Measurements from ENCODE around the gene ITSN1. TPM values are rescaled to one million over a fixed set of nuclear protein-coding genes. Genes with fewer than 3 reads are reported as not detected.

ITSN1 gene
- total and polyA plus RNA-seq, 2 donors: 7.2 to 7.4 TPM

DNA sequence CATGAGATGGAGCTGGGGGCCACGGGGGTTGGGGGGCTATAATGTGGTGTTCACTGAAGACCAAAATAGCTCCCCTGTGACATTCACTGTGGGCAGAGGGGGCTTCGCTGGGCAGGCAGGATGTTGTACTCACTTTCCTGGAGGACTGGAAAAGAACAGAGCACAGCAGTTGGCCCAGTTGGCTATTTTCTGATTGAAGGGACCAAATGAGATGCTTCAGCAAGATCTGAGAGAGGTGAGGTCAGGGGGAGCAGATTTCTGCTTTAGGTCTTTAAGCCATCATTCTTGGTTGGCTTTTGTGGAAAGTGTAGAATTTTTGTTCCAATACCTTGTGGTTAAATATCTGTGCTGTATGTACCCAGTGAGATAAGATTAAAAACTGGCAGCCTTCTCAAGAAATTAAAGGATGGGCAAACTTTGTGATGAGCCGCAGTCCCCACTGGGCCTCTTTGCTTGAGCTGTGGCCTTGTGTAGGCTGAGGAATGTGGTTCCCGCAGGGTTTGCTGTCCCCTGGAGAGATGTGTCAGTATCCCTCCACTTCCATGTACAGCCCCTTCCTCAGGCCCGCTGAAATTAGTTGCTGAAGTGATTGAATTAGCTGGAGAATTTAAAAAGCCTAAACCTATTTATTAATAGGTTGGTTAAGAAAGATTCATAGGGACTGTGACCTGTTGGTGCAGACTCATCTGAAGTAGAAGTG lies 192.7 kb downstream of the ITSN1 start:
- no peak overlapping the region for H3K4me3 ChIP-seq (ENCODE audit: low read length in 2 of 2)
- peaks cover 0 to 3% of the 10 kb centered on the region in 2 donors for H3K36me3 ChIP-seq (ENCODE audit: control insufficient read depth in 2 of 2, insufficient read depth in 2 of 2, low read length in 1 of 2)
- no peaks in the 10 kb centered on the region for H3K27me3 ChIP-seq (ENCODE audit: control insufficient read depth in 2 of 2, insufficient read depth in 1 of 2, low read length in 1 of 2)
- H3K27ac ChIP-seq (ENCODE audit: low read depth in 1 of 2, low read length in 1 of 2): no peak overlapping the region
- no peak for DNase-seq (ENCODE audit: low read depth in 6 of 9, low spot score in 9 of 9)
- 96% methylated on average over 5 of the region's 5 CpGs for WGBS
- no peaks in the 10 kb centered on the region for H3K9me3 ChIP-seq (ENCODE audit: control insufficient read depth in 2 of 2, insufficient read depth in 1 of 2, low read length in 1 of 2)
- H3K4me1 ChIP-seq (ENCODE audit: control insufficient read depth in 2 of 2, insufficient read depth in 2 of 2, low read length in 2 of 2): no peaks in the 10 kb centered on the region

DNA sequence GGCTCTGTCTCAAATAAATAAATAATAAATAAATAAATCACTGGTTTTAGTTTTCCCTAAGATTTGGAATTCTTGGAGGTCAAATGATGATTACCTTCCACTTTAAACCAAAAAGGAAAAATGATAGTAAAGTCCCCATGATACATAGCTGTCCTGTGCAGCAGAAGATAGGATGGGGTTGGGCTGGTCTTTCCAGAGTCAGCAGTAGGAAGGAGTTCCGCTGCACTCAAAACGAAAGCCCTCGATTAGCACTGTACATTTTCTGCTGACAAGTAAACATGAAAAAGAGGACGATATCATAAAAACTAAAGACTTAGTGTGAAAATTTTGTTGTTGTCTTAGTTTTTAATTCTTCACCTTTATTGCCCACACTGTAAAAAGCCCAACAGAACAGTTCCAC lies 193.6 kb downstream of the ITSN1 start:
- Histone ChIP-seq H3K27ac (ENCODE audit: low read depth in 1 of 2, low read length in 1 of 2) (no peak overlapping the region), H3K4me1 (ENCODE audit: control insufficient read depth in 2 of 2, insufficient read depth in 2 of 2, low read length in 2 of 2) (no peaks in the 10 kb centered on the region), H3K27me3 (ENCODE audit: control insufficient read depth in 2 of 2, insufficient read depth in 1 of 2, low read length in 1 of 2) (no peaks in the 10 kb centered on the region), H3K9me3 (ENCODE audit: control insufficient read depth in 2 of 2, insufficient read depth in 1 of 2, low read length in 1 of 2) (no peaks in the 10 kb centered on the region), H3K36me3 (ENCODE audit: control insufficient read depth in 2 of 2, insufficient read depth in 2 of 2, low read length in 1 of 2) (no peaks in the 10 kb centered on the region), H3K4me3 (ENCODE audit: low read length in 2 of 2) (no peak overlapping the region)
- DNase-seq (ENCODE audit: low read depth in 6 of 9, low spot score in 9 of 9): no peak
- WGBS: 97% methylated on average over 4 of the region's 4 CpGs

DNA sequence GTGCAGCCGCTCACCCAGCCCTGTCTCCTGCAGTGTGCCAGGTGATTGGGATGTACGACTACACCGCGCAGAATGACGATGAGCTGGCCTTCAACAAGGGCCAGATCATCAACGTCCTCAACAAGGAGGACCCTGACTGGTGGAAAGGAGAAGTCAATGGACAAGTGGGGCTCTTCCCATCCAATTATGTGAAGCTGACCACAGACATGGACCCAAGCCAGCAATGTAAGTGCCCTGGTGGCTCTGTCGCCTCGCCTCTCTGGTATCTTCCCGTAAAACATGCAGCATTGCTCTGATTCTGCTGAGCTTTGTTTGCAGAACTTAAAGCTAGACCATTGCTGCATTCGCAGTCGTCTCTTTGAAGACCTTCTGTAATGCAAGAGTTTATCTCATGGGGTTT lies 194.1 kb downstream of the ITSN1 start:
- 97% methylated on average over 11 of the region's 11 CpGs for WGBS
- Histone ChIP-seq H3K4me1 (ENCODE audit: control insufficient read depth in 2 of 2, insufficient read depth in 2 of 2, low read length in 2 of 2) (no peaks in the 10 kb centered on the region), H3K4me3 (ENCODE audit: low read length in 2 of 2) (no peak overlapping the region), H3K27ac (ENCODE audit: low read depth in 1 of 2, low read length in 1 of 2) (no peak overlapping the region), H3K36me3 (ENCODE audit: control insufficient read depth in 2 of 2, insufficient read depth in 2 of 2, low read length in 1 of 2) (no peaks in the 10 kb centered on the region), H3K27me3 (ENCODE audit: control insufficient read depth in 2 of 2, insufficient read depth in 1 of 2, low read length in 1 of 2) (no peaks in the 10 kb centered on the region), H3K9me3 (ENCODE audit: control insufficient read depth in 2 of 2, insufficient read depth in 1 of 2, low read length in 1 of 2) (no peaks in the 10 kb centered on the region)
- no peak for DNase-seq (ENCODE audit: low read depth in 6 of 9, low spot score in 9 of 9)

DNA sequence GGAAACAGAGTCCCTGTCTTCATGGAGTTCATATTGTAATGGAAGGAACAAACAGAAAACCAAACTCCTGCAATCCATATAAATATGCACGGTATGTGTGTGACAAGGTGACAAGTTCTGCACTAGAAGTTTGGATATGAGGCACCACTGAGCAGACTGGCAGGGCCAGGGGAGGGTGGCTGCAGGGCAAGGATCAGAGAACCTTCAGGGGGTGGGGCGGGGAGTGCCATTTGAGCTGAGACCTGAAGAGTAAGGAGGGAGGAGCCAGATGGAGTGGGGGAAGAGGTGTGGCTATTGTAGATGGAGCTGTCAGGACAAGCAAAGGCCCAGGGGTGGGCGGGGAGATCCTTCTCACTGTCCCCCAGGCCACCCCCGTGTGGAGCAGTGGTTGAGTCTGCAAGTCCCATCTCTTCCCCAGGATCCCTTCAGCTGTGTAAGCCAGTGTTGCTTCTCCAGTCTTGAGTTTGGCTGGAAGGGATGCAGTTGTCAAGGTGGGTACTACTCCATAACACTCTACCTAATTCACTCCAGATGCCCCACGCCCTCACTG lies 196.9 kb downstream of the ITSN1 start:
- H3K4me1 ChIP-seq (ENCODE audit: control insufficient read depth in 2 of 2, insufficient read depth in 2 of 2, low read length in 2 of 2): no peaks in the 10 kb centered on the region
- H3K27ac ChIP-seq (ENCODE audit: low read depth in 1 of 2, low read length in 1 of 2): no peak overlapping the region
- no peak overlapping the region for H3K4me3 ChIP-seq (ENCODE audit: low read length in 2 of 2)
- DNase-seq (ENCODE audit: low read depth in 6 of 9, low spot score in 9 of 9): no peak
- H3K27me3 ChIP-seq (ENCODE audit: control insufficient read depth in 2 of 2, insufficient read depth in 1 of 2, low read length in 1 of 2): no peaks in the 10 kb centered on the region
- no peaks in the 10 kb centered on the region for H3K36me3 ChIP-seq (ENCODE audit: control insufficient read depth in 2 of 2, insufficient read depth in 2 of 2, low read length in 1 of 2)
- 98% methylated on average over 5 of the region's 5 CpGs for WGBS
- no peaks in the 10 kb centered on the region for H3K9me3 ChIP-seq (ENCODE audit: control insufficient read depth in 2 of 2, insufficient read depth in 1 of 2, low read length in 1 of 2)

DNA sequence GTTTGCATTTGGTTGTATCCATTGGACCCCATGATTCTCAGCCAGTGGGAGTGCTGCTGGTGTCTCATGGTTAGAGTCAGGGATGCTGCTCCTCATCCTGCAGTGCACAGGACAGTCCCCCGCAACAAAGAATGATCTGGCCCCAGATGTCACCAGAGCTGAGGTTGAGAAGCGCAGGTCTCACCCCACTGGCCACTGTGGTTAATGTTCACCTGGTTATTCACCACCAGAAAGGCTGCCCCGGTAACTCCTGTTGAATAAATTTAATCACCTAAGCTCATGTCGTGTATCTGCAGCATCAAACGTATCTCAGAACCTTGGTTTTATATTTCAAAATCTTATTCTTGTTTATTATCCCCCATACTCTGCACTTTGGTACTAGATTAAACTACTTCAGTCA lies 197.5 kb downstream of the ITSN1 start:
- Histone ChIP-seq H3K36me3 (ENCODE audit: control insufficient read depth in 2 of 2, insufficient read depth in 2 of 2, low read length in 1 of 2) (no peaks in the 10 kb centered on the region), H3K27ac (ENCODE audit: low read depth in 1 of 2, low read length in 1 of 2) (no peak overlapping the region), H3K9me3 (ENCODE audit: control insufficient read depth in 2 of 2, insufficient read depth in 1 of 2, low read length in 1 of 2) (no peaks in the 10 kb centered on the region), H3K27me3 (ENCODE audit: control insufficient read depth in 2 of 2, insufficient read depth in 1 of 2, low read length in 1 of 2) (no peaks in the 10 kb centered on the region), H3K4me1 (ENCODE audit: control insufficient read depth in 2 of 2, insufficient read depth in 2 of 2, low read length in 2 of 2) (no peaks in the 10 kb centered on the region), H3K4me3 (ENCODE audit: low read length in 2 of 2) (no peak overlapping the region)
- 99% methylated on average over 5 of the region's 5 CpGs for WGBS
- DNase-seq (ENCODE audit: low read depth in 6 of 9, low spot score in 9 of 9): no peak

DNA sequence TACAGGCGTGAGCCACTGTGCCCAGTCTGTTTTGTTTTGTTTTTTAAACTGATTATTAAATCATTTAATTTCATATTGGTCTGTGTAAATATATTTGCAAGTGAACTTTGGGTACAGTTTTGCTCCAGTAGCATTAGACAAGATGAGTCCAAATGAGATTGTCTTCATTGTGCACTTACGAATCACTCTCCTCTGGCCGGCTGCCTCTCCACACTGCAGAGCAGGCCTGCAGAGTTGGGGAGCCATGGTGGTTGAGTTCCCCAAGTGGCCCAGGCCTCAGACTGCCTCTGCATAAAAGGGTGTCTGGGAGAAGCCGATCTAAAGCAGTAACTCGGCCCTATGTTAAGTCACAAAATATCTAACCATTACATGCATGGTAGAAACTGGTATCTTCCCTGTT lies 198.5 kb downstream of the ITSN1 start:
- WGBS: 98% methylated on average over 5 of the region's 5 CpGs
- no peak overlapping the region for H3K27ac ChIP-seq (ENCODE audit: low read depth in 1 of 2, low read length in 1 of 2)
- peaks cover 0 to 1% of the 10 kb centered on the region in 2 donors for H3K9me3 ChIP-seq (ENCODE audit: control insufficient read depth in 2 of 2, insufficient read depth in 1 of 2, low read length in 1 of 2)
- no peaks in the 10 kb centered on the region for H3K36me3 ChIP-seq (ENCODE audit: control insufficient read depth in 2 of 2, insufficient read depth in 2 of 2, low read length in 1 of 2)
- DNase-seq (ENCODE audit: low read depth in 6 of 9, low spot score in 9 of 9): no peak
- no peak overlapping the region for H3K4me3 ChIP-seq (ENCODE audit: low read length in 2 of 2)
- H3K27me3 ChIP-seq (ENCODE audit: control insufficient read depth in 2 of 2, insufficient read depth in 1 of 2, low read length in 1 of 2): no peaks in the 10 kb centered on the region
- no peaks in the 10 kb centered on the region for H3K4me1 ChIP-seq (ENCODE audit: control insufficient read depth in 2 of 2, insufficient read depth in 2 of 2, low read length in 2 of 2)

DNA sequence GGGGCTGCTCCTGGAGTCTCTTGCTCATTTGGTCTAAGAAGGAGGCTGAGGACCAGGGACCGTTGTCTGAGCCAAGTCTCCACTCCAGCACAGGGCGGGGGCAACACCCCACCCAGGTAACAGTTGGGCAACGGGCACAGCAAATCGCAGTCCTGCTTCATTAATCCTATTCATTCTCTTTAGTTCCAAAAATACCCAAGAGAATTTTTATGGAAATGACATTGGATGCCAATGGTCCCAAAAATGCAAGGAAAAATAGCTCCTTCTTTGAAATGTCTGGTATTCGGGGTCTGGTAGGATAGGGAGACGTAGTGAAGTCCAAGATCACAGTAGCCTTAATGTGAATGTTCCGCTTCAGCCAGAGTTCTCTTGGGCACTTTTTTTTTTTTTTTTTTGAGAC lies 199.3 kb downstream of the ITSN1 start:
- no peak for DNase-seq (ENCODE audit: low read depth in 6 of 9, low spot score in 9 of 9)
- Histone ChIP-seq H3K36me3 (ENCODE audit: control insufficient read depth in 2 of 2, insufficient read depth in 2 of 2, low read length in 1 of 2) (no peaks in the 10 kb centered on the region), H3K27me3 (ENCODE audit: control insufficient read depth in 2 of 2, insufficient read depth in 1 of 2, low read length in 1 of 2) (no peaks in the 10 kb centered on the region), H3K4me3 (ENCODE audit: low read length in 2 of 2) (no peak overlapping the region), H3K4me1 (ENCODE audit: control insufficient read depth in 2 of 2, insufficient read depth in 2 of 2, low read length in 2 of 2) (no peaks in the 10 kb centered on the region), H3K27ac (ENCODE audit: low read depth in 1 of 2, low read length in 1 of 2) (no peak overlapping the region), H3K9me3 (ENCODE audit: control insufficient read depth in 2 of 2, insufficient read depth in 1 of 2, low read length in 1 of 2) (peaks cover 0 to 9% of the 10 kb centered on the region in 2 donors)
- WGBS: 97% methylated on average over 7 of the region's 7 CpGs

DNA sequence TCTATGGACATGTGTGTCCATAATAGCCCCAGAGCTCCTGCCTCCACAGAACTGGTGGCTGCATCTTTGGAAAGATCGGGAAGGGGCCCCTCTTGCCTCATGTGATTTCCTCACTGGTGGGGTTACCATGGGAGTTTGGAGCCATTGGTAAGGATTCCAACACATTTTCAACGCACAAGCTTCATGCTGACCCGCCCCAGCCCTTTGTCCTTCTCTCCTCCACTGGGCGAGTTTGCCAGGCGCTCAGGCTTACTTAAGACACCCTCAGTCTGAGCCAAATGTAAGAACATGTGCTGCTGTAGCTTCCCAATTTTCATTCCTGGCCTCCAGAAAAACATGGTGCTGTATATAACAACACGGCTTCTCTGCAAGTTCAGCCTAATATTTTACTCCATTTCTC lies 200.9 kb downstream of the ITSN1 start:
- no peaks in the 10 kb centered on the region for H3K27me3 ChIP-seq (ENCODE audit: control insufficient read depth in 2 of 2, insufficient read depth in 1 of 2, low read length in 1 of 2)
- DNase-seq (ENCODE audit: low read depth in 6 of 9, low spot score in 9 of 9): no peak
- H3K27ac ChIP-seq (ENCODE audit: low read depth in 1 of 2, low read length in 1 of 2): no peak overlapping the region
- peaks cover 0 to 11% of the 10 kb centered on the region in 2 donors for H3K9me3 ChIP-seq (ENCODE audit: control insufficient read depth in 2 of 2, insufficient read depth in 1 of 2, low read length in 1 of 2)
- 98% methylated on average over 6 of the region's 6 CpGs for WGBS
- no peaks in the 10 kb centered on the region for H3K36me3 ChIP-seq (ENCODE audit: control insufficient read depth in 2 of 2, insufficient read depth in 2 of 2, low read length in 1 of 2)
- H3K4me3 ChIP-seq (ENCODE audit: low read length in 2 of 2): no peak overlapping the region
- no peaks in the 10 kb centered on the region for H3K4me1 ChIP-seq (ENCODE audit: control insufficient read depth in 2 of 2, insufficient read depth in 2 of 2, low read length in 2 of 2)

DNA sequence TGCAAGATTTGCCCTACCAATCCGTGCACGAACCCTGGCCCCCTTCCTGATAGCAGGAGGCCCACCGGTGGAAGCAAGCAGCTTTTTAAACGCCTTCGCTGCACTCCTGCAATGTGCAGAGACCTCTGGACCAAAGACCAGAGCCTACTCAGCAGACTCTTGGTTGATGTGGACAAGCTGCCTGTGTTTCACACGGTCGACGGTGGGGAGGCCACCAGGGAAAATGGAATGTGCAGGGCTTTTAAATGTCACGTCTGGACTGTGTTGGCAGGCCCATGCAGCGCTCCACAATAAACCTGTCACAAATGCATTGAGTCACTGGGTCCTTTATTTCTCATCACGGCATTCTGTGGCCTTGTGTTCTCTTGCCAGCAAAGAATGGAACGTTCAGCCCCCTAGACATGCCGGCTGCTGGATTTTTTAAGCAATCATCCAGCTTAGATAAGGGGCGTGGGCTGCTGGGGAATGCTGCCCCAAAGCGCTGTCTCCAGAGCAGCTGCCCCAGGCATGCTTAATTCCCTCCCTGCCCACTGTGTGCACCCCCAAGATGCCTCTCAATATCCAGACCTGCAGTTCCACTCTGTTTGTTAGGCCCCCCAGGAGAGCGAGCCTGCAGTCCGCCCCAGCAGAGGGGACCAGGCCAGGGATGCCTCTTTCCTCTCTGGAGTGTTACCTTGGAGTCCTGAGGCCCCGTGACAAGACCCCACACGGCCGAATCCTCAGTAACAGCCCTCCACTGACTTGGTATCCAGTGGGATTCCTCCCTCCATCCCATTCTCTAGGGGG lies 202.0 kb downstream of the ITSN1 start:
- no peaks in the 10 kb centered on the region for H3K4me1 ChIP-seq (ENCODE audit: control insufficient read depth in 2 of 2, insufficient read depth in 2 of 2, low read length in 2 of 2)
- whole genome bisulfite sequencing: 90% methylated on average over 20 of the region's 20 CpGs
- no peaks in the 10 kb centered on the region for H3K27me3 ChIP-seq (ENCODE audit: control insufficient read depth in 2 of 2, insufficient read depth in 1 of 2, low read length in 1 of 2)
- H3K27ac ChIP-seq (ENCODE audit: low read depth in 1 of 2, low read length in 1 of 2): no peak overlapping the region
- H3K4me3 ChIP-seq (ENCODE audit: low read length in 2 of 2): no peak overlapping the region
- no peaks in the 10 kb centered on the region for H3K36me3 ChIP-seq (ENCODE audit: control insufficient read depth in 2 of 2, insufficient read depth in 2 of 2, low read length in 1 of 2)
- H3K9me3 ChIP-seq (ENCODE audit: control insufficient read depth in 2 of 2, insufficient read depth in 1 of 2, low read length in 1 of 2): peaks cover 0 to 11% of the 10 kb centered on the region in 2 donors
- DNase-seq (ENCODE audit: low read depth in 6 of 9, low spot score in 9 of 9): no peak
